HL-60 (cell line): ENCODE measurements around the gene RNGTT.
"Not testable (repeated sequence)": the region's sequence is repeated elsewhere in the genome, so short reads cannot be mapped to it uniquely, and the experiment has no call there.

Source experiments
- DNase-seq, 2 experiments: peaks; one replicate each; pipeline ENCODE4 v3.0.0-alpha.2; 2010 to 2020; ENCODE audit warnings: low read depth in 1 of 2, low spot score in 1 of 2
- H3K27ac ChIP-seq: fragments of 250-450 bp; sonication (Bioruptor Pico); replicated peaks from 2 replicates; pipeline ENCODE4 v1.5.1; 2020; ENCODE audit warnings: mild to moderate bottlenecking, moderate library complexity
- H3K27me3 ChIP-seq: fragments of 250-450 bp; sonication (Bioruptor Pico); 2 replicates; pipeline ENCODE4 v1.5.1; 2021; ENCODE audit warnings: mild to moderate bottlenecking, moderate library complexity; ENCODE audit not compliant: insufficient read depth, poor library complexity, severe bottlenecking
- H3K4me3 ChIP-seq: replicated peaks from 2 replicates; pipeline ENCODE4 v1.5.1; 2011; ENCODE audit warnings: mild to moderate bottlenecking, control low read depth, low read length; ENCODE audit not compliant: insufficient read depth
- GABPA ChIP-seq: IDR thresholded peaks from 2 replicates; pipeline ENCODE4 v1.6.1; 2012; ENCODE audit warnings: low read depth
- POLR2AphosphoS5 ChIP-seq: IDR thresholded peaks from 2 replicates; pipeline ENCODE4 v1.6.1; 2012; ENCODE audit warnings: low read depth
- SPI1 ChIP-seq: IDR thresholded peaks from 2 replicates; pipeline ENCODE4 v1.6.1; 2012; ENCODE audit warnings: low read depth, mild to moderate bottlenecking, borderline replicate concordance
- TF ChIP-seq, protein P1 (sequence below): IDR thresholded peaks from one replicate; pipeline ENCODE4 v1.5.1; 2011; ENCODE audit warnings: low read length, control low read depth, inconsistent platforms; ENCODE audit not compliant: insufficient read depth
- TF ChIP-seq, protein P2 (sequence below): IDR thresholded peaks from 2 replicates; pipeline ENCODE4 v1.6.1; 2012; ENCODE audit warnings: low read depth; ENCODE audit not compliant: insufficient replicate concordance

The RNGTT gene

DNA sequence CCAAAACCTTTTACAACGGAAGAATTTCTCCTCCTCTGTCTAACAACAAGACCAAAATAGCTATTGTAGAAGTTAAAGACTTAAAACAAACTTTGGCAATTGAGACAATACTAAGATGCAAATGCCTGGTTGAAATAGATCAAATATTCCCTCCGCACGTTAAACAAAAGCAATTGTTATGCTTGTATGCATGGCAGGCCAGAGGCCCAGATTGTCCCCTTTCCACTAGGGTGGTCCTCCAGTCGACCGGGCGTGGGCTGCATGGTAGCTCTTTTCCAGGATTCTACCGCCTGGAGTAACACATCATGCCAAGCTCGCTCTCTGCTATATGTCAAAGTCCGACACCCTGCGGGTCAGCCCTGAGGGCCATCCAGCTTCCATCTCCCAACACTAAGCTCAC, 234.7 kb downstream of the RNGTT start:
- H3K27ac ChIP-seq, result no peak overlapping the region
- DNase-seq, result no peak
- H3K27me3 ChIP-seq, result no peaks in the 10 kb centered on the region
- TF ChIP-seq SPI1 (no peak), GABPA (no peak), POLR2AphosphoS5 (no peak)
- TF ChIP-seq, protein P1, sequence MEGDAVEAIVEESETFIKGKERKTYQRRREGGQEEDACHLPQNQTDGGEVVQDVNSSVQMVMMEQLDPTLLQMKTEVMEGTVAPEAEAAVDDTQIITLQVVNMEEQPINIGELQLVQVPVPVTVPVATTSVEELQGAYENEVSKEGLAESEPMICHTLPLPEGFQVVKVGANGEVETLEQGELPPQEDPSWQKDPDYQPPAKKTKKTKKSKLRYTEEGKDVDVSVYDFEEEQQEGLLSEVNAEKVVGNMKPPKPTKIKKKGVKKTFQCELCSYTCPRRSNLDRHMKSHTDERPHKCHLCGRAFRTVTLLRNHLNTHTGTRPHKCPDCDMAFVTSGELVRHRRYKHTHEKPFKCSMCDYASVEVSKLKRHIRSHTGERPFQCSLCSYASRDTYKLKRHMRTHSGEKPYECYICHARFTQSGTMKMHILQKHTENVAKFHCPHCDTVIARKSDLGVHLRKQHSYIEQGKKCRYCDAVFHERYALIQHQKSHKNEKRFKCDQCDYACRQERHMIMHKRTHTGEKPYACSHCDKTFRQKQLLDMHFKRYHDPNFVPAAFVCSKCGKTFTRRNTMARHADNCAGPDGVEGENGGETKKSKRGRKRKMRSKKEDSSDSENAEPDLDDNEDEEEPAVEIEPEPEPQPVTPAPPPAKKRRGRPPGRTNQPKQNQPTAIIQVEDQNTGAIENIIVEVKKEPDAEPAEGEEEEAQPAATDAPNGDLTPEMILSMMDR, result no peak
- TF ChIP-seq, protein P2, sequence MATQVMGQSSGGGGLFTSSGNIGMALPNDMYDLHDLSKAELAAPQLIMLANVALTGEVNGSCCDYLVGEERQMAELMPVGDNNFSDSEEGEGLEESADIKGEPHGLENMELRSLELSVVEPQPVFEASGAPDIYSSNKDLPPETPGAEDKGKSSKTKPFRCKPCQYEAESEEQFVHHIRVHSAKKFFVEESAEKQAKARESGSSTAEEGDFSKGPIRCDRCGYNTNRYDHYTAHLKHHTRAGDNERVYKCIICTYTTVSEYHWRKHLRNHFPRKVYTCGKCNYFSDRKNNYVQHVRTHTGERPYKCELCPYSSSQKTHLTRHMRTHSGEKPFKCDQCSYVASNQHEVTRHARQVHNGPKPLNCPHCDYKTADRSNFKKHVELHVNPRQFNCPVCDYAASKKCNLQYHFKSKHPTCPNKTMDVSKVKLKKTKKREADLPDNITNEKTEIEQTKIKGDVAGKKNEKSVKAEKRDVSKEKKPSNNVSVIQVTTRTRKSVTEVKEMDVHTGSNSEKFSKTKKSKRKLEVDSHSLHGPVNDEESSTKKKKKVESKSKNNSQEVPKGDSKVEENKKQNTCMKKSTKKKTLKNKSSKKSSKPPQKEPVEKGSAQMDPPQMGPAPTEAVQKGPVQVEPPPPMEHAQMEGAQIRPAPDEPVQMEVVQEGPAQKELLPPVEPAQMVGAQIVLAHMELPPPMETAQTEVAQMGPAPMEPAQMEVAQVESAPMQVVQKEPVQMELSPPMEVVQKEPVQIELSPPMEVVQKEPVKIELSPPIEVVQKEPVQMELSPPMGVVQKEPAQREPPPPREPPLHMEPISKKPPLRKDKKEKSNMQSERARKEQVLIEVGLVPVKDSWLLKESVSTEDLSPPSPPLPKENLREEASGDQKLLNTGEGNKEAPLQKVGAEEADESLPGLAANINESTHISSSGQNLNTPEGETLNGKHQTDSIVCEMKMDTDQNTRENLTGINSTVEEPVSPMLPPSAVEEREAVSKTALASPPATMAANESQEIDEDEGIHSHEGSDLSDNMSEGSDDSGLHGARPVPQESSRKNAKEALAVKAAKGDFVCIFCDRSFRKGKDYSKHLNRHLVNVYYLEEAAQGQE, result no peak
- H3K4me3 ChIP-seq, result no peak overlapping the region

DNA sequence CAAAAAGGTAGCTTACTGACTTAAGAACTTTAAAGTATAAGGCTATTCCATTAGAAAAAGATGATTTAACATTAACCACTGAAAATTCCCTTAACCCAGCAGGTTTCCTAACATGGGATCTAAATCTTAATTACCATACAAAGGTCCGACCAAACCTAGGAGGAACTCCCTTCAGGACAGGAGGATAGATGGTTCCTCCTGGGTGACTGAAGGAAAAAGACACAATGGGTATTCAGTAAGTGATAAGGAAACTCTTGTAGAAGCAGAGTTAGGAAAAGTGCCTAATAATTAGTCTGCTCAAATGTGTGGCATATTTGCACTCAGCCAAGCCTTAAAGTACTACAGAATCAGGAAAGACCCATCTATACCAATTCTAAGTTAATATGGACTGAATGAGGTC, 237.0 kb downstream of the RNGTT start:
- DNase-seq, H3K27me3 ChIP-seq, H3K27ac ChIP-seq, H3K4me3 ChIP-seq: not testable (repeated sequence)

DNA sequence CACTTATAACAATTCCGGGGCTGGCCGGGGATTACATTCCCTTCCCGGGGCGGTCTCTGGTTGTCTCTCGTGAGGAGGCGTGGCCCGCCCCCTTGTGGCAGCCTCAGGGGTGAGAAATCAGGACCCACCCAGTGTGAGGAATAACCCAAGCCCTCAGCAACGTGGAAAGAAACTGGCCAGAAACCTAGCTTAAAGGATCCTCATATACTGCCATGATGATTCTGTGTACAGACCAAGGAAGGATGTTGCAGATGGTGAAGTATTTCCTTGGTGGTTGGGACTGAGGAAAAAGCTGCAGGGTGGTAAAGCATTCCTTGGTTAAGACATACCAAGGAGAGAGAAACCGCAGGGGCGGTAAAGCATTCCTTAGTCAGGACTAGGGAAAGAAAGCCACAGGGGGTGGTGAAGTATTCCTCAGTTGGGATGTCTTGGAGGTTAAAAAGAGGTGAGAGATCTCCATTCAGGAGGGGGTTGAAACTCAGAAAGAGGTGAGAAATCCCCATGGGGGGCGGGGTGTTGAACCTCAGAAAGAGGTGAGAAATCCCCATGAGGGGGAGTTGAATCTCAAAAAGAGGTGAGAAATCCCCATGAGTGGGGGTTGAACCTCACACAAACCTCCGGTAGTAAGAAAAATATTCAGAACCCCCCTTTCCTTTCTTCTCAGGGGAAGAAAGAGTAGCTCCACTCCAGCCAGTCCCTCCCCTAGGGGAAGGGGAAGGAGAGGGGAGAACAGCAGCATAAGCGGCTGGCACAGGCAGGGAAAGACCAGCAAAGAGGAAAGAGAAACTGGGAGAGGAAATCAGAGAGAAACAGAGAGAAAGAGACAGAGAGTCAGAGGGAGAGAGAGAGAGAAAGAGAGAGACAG, 238.1 kb downstream of the RNGTT start:
- Histone ChIP-seq H3K4me3 (no peak overlapping the region), H3K27me3 (no peaks in the 10 kb centered on the region), H3K27ac (no peak overlapping the region)
- TF ChIP-seq GABPA (no peak), POLR2AphosphoS5 (no peak), SPI1 (no peak)
- TF ChIP-seq, protein P1, result no peak
- TF ChIP-seq, protein P2, result no peak
- no peak for DNase-seq

DNA sequence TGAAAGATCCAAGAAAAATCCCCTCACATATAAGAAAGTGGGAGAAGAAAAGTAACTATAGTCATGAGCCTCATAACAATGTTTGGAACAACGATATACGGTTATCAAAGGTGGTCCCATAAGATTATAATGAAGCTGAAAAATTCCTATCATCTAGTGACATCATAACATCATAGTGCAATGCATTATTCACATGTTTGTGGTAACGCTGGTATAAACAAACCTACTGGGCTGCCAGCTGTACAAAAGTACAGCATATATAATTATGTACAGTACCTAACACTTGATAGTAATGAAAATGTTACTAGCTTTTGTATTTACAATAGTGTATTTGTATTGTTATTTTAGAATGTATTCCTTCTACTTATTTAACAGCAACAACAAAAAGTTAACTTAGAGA, 240.7 kb downstream of the RNGTT start:
- Histone ChIP-seq H3K27ac (no peak overlapping the region), H3K4me3 (no peak overlapping the region), H3K27me3 (no peaks in the 10 kb centered on the region)
- TF ChIP-seq, protein P2, result no peak
- TF ChIP-seq SPI1 (no peak), GABPA (no peak), POLR2AphosphoS5 (no peak)
- TF ChIP-seq, protein P1, result no peak
- no peak for DNase-seq

- DNase-seq, H3K4me3 ChIP-seq, H3K27me3 ChIP-seq, H3K27ac ChIP-seq: not testable (repeated sequence)
Measured at GRCh38 chr6:88716399-88716798, 247.0 kb downstream of the RNGTT start.
